K562 (cell line): ENCODE measurements around the gene CTF1. TPM values are rescaled to one million over a fixed set of nuclear protein-coding genes. Genes with fewer than 3 reads are reported as not detected.

Source experiments
- BHLHE40 ChIP-seq: IDR thresholded peaks from 2 replicates; pipeline ENCODE4 v1.6.1; 2011; ENCODE audit warnings: low read length, improper control_type of control experiment
- BRCA1 ChIP-seq, 2 experiments: fragments of 450-650 bp in 1 of 2; sonication (generic) in 1 of 2; formaldehyde crosslinking in 1 of 2; IDR thresholded peaks; 2 replicates each; pipeline versions ENCODE4 v1.5.0 to v1.6.1; 2017 to 2020; ENCODE audit warnings: mild to moderate bottlenecking in 1 of 2, missing genetic modification reagents in 1 of 2
- EWSR1 ChIP-seq: fragments of 450-650 bp; IDR thresholded peaks from 2 replicates; pipeline ENCODE4 v1.6.1; 2018; ENCODE audit warnings: borderline replicate concordance, mild to moderate bottlenecking, low read depth, moderate library complexity; ENCODE audit not compliant: partially characterized antibody
- GABPB1 ChIP-seq: sonication (generic); formaldehyde crosslinking; IDR thresholded peaks from 2 replicates; pipeline ENCODE4 v1.8.0; 2022; ENCODE audit warnings: mild to moderate bottlenecking, missing genetic modification reagents
- HCFC1 ChIP-seq: IDR thresholded peaks from 2 replicates; pipeline ENCODE4 v1.6.1; 2012; ENCODE audit warnings: low read depth, low read length, improper control_type of control experiment
- IFI16 ChIP-seq: fragments of 250-450 bp; sonication (Bioruptor Pico); IDR thresholded peaks from 2 replicates; pipeline ENCODE4 v2.1.2; 2022; ENCODE audit warnings: mild to moderate bottlenecking, inconsistent platforms
- ILK ChIP-seq: fragments of 450-650 bp; IDR thresholded peaks from 2 replicates; pipeline ENCODE4 v1.6.1; 2016; ENCODE audit warnings: missing genetic modification characterization, low read depth, mild to moderate bottlenecking, missing compliant biosample characterization, moderate library complexity, borderline replicate concordance
- NRF1 ChIP-seq, 2 experiments: fragments of 450-650 bp; IDR thresholded peaks in 1 of 2; conservative IDR thresholded peaks in 1 of 2; 2 replicates each; pipeline ENCODE4 v1.6.1; 2014; ENCODE audit warnings: mild to moderate bottlenecking in 2 of 2
- RFX5 ChIP-seq: IDR thresholded peaks from 2 replicates; pipeline ENCODE4 v1.6.1; 2011; ENCODE audit warnings: low read depth, mild to moderate bottlenecking, improper control_type of control experiment, low read length
- RUNX1 ChIP-seq: sonication (generic); IDR thresholded peaks from 2 replicates; pipeline ENCODE4 v1.6.1; 2016; ENCODE audit warnings: antibody characterized with exemption, low read depth
- SMC3 ChIP-seq: conservative IDR thresholded peaks from 2 replicates; pipeline ENCODE4 v1.6.1; 2011; ENCODE audit warnings: low read depth, low read length, improper control_type of control experiment; ENCODE audit not compliant: insufficient read depth
- ZNF583 ChIP-seq: fragments of 250-450 bp; sonication (Bioruptor Pico); IDR thresholded peaks from 2 replicates; pipeline ENCODE4 v1.4.0; 2020
- polyA plus RNA-seq, 8 experiments: library from polyadenylated mRNA; depleted of rRNA in 4 of 8; stranded (reverse) in 5 of 8; unstranded in 3 of 8; fragments of >200 nt; fragmentation: Nextera tagmentation in 2 of 8; fragmentation: Illumina TruSeq in 1 of 8; extraction: Ambion mirVana in 2 of 8; extraction: Trizol in 1 of 8; gene quantifications; 2 replicates each; pipeline versions ENCODE4 v1.2.1 to v1.2.3, GENCODE V29; 2011 to 2014; ENCODE audit warnings: inconsistent platforms in 1 of 8, missing spikeins in 1 of 8
- total RNA-seq, 7 experiments: library from RNA; depleted of rRNA in 6 of 7; stranded (reverse); fragments of >200 nt in 6 of 7; fragmentation: Illumina TruSeq in 2 of 7; extraction: Trizol in 2 of 7; gene quantifications; 2 replicates each; pipeline versions ENCODE4 v1.2.1 to v1.2.3, GENCODE V29; 2011 to 2021; ENCODE audit warnings: low replicate concordance in 1 of 7
- TF ChIP-seq, protein P1 (sequence below), 3 experiments: fragments of 200-800 bp in 1 of 3; fragments of 250-450 bp in 1 of 3; fragments of 450-650 bp in 1 of 3; sonication (Bioruptor Pico) in 1 of 3; sonication (Bioruptor generic) in 1 of 3; formaldehyde crosslinking in 1 of 3; IDR thresholded peaks; 2 replicates each; pipeline versions ENCODE4 v1.6.1 to v1.8.0; 2016 to 2022; ENCODE audit warnings: mild to moderate bottlenecking in 2 of 3, missing genetic modification characterization in 2 of 3, missing compliant biosample characterization in 1 of 3, moderate library complexity in 1 of 3
- TF ChIP-seq, protein P2 (sequence below), 2 experiments: fragments of 200-800 bp in 1 of 2; sonication (Bioruptor generic) in 1 of 2; sonication (generic) in 1 of 2; formaldehyde crosslinking in 1 of 2; IDR thresholded peaks in 1 of 2; conservative IDR thresholded peaks in 1 of 2; 2 replicates each; pipeline versions ENCODE4 v1.5.0 to v1.6.1; 2016 to 2020; ENCODE audit warnings: missing compliant biosample characterization in 1 of 2, missing genetic modification characterization in 1 of 2, missing genetic modification reagents in 1 of 2
- TF ChIP-seq, protein P3 (sequence below), 2 experiments: IDR thresholded peaks; 2 replicates each; pipeline ENCODE4 v1.6.1; 2012; ENCODE audit warnings: improper control_type of control experiment in 2 of 2, low read depth in 2 of 2, low read length in 2 of 2, borderline replicate concordance in 1 of 2
- TF ChIP-seq, protein P4 (sequence below): fragments of 450-650 bp; formaldehyde crosslinking; IDR thresholded peaks from 2 replicates; pipeline ENCODE4 v1.4.0; 2022; ENCODE audit warnings: missing genetic modification characterization

The CTF1 gene
- total and polyA plus RNA-seq, 9 of the 15 experiments (the other 6 are each of a cell fraction or from before 2014, with no cell fraction given) = 0.24 to 2.5 (median 0.44) TPM

DNA sequence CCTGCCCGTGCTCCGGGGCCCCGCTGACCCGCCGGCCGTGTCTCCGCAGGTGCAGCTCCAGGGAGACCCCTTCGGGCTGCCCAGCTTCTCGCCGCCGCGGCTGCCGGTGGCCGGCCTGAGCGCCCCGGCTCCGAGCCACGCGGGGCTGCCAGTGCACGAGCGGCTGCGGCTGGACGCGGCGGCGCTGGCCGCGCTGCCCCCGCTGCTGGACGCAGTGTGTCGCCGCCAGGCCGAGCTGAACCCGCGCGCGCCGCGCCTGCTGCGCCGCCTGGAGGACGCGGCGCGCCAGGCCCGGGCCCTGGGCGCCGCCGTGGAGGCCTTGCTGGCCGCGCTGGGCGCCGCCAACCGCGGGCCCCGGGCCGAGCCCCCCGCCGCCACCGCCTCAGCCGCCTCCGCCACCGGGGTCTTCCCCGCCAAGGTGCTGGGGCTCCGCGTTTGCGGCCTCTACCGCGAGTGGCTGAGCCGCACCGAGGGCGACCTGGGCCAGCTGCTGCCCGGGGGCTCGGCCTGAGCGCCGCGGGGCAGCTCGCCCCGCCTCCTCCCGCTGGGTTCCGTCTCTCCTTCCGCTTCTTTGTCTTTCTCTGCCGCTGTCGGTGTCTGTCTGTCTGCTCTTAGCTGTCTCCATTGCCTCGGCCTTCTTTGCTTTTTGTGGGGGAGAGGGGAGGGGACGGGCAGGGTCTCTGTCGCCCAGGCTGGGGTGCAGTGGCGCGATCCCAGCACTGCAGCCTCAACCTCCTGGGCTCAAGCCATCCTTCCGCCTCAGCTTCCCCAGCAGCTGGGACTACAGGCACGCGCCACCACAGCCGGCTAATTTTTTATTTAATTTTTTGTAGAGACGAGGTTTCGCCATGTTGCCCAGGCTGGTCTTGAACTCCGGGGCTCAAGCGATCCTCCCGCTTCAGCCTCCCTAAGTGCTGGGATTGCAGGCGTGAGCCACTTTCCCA is 5.9 kb downstream of the CTF1 start (continued):
- TF ChIP-seq, protein P1, sequence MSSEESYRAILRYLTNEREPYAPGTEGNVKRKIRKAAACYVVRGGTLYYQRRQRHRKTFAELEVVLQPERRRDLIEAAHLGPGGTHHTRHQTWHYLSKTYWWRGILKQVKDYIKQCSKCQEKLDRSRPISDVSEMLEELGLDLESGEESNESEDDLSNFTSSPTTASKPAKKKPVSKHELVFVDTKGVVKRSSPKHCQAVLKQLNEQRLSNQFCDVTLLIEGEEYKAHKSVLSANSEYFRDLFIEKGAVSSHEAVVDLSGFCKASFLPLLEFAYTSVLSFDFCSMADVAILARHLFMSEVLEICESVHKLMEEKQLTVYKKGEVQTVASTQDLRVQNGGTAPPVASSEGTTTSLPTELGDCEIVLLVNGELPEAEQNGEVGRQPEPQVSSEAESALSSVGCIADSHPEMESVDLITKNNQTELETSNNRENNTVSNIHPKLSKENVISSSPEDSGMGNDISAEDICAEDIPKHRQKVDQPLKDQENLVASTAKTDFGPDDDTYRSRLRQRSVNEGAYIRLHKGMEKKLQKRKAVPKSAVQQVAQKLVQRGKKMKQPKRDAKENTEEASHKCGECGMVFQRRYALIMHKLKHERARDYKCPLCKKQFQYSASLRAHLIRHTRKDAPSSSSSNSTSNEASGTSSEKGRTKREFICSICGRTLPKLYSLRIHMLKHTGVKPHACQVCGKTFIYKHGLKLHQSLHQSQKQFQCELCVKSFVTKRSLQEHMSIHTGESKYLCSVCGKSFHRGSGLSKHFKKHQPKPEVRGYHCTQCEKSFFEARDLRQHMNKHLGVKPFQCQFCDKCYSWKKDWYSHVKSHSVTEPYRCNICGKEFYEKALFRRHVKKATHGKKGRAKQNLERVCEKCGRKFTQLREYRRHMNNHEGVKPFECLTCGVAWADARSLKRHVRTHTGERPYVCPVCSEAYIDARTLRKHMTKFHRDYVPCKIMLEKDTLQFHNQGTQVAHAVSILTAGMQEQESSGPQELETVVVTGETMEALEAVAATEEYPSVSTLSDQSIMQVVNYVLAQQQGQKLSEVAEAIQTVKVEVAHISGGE (CRISPR knock-in tag; IDR thresholded peaks at IDR 0.05) = peak in 1 of 3 experiments; percentile 66; a peak in 2 of 6 replicates
- no peak for TF ChIP-seq RUNX1
- TF ChIP-seq ILK (tag) = no peak
- TF ChIP-seq ZNF583 (CRISPR knock-in tag) = no peak
- no peak for TF ChIP-seq RFX5
- TF ChIP-seq IFI16 (CRISPR knock-in tag) = no peak
- TF ChIP-seq HCFC1 = no peak
- no peak for TF ChIP-seq EWSR1
- peak; percentile 39; the same call in 1 of the 2 replicates for TF ChIP-seq SMC3
- TF ChIP-seq, protein P2, sequence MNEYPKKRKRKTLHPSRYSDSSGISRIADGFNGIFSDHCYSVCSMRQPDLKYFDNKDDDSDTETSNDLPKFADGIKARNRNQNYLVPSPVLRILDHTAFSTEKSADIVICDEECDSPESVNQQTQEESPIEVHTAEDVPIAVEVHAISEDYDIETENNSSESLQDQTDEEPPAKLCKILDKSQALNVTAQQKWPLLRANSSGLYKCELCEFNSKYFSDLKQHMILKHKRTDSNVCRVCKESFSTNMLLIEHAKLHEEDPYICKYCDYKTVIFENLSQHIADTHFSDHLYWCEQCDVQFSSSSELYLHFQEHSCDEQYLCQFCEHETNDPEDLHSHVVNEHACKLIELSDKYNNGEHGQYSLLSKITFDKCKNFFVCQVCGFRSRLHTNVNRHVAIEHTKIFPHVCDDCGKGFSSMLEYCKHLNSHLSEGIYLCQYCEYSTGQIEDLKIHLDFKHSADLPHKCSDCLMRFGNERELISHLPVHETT (CRISPR knock-in tag; conservative IDR thresholded peaks at IDR 0.05 in 1 of 2, IDR thresholded peaks at IDR 0.05 in 1 of 2) = peak in 1 of 2 experiments; percentile 64; a peak in 2 of 4 replicates
- no peak; a peak in 1 of 4 replicates for TF ChIP-seq NRF1 (conservative IDR thresholded peaks at IDR 0.05 in 1 of 2, IDR thresholded peaks at IDR 0.05 in 1 of 2)
- TF ChIP-seq GABPB1 = peak; percentile 35
- TF ChIP-seq BRCA1 (IDR thresholded peaks at IDR 0.05) = no peak
- TF ChIP-seq BRCA1 (CRISPR knock-in tag; IDR thresholded peaks at IDR 0.05) = no peak
- TF ChIP-seq, protein P3, sequence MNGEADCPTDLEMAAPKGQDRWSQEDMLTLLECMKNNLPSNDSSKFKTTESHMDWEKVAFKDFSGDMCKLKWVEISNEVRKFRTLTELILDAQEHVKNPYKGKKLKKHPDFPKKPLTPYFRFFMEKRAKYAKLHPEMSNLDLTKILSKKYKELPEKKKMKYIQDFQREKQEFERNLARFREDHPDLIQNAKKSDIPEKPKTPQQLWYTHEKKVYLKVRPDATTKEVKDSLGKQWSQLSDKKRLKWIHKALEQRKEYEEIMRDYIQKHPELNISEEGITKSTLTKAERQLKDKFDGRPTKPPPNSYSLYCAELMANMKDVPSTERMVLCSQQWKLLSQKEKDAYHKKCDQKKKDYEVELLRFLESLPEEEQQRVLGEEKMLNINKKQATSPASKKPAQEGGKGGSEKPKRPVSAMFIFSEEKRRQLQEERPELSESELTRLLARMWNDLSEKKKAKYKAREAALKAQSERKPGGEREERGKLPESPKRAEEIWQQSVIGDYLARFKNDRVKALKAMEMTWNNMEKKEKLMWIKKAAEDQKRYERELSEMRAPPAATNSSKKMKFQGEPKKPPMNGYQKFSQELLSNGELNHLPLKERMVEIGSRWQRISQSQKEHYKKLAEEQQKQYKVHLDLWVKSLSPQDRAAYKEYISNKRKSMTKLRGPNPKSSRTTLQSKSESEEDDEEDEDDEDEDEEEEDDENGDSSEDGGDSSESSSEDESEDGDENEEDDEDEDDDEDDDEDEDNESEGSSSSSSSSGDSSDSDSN (IDR thresholded peaks at IDR 0.05; ENCODE audit: borderline replicate concordance in 1 of 2, low read depth in 2 of 2, low read length in 2 of 2) = peak; percentile 63 to 72; a peak in 2 of 4 replicates
- peak; percentile 81 for TF ChIP-seq BHLHE40
- TF ChIP-seq, protein P4, sequence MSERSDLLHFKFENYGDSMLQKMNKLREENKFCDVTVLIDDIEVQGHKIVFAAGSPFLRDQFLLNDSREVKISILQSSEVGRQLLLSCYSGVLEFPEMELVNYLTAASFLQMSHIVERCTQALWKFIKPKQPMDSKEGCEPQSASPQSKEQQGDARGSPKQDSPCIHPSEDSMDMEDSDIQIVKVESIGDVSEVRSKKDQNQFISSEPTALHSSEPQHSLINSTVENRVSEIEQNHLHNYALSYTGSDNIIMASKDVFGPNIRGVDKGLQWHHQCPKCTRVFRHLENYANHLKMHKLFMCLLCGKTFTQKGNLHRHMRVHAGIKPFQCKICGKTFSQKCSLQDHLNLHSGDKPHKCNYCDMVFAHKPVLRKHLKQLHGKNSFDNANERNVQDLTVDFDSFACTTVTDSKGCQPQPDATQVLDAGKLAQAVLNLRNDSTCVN (CRISPR knock-in tag) = no peak
